ENCODE results near the gene SPAG8.

Gene SPAG8

DNA sequence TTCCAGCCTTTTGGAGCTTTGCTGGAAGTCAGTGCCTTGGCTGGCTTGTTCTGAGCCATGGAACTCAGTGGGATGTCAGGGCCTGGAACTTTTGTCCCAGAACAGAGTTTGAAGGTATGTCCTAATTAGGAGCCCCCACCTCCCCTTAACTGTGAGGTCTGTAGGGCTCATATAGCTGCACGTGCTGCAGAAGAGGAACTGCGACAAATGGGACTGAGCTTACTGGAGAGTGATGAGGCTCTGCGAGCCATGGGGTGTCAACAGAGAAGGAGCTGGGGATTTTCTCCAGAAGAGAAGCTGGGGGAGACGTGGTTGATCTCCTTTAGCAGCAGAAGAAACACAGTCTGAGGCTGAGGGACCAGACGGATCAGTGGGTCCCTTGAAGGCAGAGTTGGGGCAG is 27.9 kb upstream of the SPAG8 start:
- DNase-seq (ENCODE audit: low spot score), result no peak

DNA sequence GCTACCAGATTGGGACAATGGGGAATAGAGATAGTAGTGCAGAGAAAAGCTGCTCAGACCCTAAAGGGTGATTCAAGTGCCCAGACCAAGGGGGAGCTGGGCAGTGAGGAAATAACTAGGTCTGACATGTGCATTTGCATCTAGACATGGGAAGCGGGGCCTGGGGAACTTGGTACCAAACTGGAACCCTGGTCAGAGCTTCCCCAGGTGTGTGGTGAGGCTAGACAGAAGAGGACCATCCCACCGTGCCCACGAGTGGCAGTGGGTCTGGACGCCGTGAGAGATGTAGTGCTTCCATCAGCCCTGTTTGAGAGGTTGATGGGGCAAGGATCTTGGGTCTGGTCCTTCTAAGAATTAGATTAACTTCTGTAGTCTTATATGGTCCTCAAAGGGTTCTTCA is 24.5 kb upstream of the SPAG8 start:
- no peak for DNase-seq (ENCODE audit: low spot score)

DNA sequence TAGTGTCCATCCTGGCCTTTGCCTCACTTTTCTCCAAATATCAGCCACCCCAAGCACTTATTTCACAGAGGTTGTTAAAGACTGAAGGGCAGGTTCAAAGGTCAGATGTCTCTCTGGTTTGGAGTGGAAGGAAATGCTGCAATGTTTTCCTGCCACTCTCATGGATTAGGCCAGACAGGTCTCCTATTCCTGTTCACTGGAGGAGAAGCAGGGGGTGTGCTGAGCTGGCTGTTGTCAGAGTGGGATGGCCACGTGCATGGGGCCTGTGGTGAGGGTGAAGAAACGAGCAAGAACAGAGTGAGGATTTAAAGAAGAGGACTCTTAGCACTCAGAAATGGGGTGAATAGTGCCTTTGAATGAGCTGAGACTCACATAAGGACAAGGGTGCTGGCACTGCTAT is 23.7 kb upstream of the SPAG8 start:
- DNase-seq (ENCODE audit: low spot score), result no peak

DNA sequence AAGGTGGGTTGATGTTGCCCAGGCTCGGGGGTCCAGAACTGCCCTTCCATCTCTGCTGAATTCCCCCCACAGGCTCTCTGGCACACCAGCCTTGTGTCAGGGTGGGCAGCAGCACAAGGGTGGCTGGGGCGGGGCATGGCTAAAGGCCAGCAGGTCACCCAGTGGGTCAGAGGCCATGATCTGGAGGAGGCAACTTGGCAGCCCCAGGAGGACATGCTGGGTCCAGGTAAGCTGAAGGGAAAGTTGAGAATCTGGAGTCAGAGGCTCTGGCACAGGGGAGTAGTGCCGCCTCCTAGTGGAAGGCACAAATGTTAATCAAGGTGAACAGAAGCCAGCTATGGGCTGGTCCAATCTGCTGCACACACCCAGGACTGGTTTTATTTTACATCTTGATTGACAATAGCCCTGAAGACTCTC is 23.2 kb upstream of the SPAG8 start:
- DNase-seq (ENCODE audit: low spot score), result no peak

DNA sequence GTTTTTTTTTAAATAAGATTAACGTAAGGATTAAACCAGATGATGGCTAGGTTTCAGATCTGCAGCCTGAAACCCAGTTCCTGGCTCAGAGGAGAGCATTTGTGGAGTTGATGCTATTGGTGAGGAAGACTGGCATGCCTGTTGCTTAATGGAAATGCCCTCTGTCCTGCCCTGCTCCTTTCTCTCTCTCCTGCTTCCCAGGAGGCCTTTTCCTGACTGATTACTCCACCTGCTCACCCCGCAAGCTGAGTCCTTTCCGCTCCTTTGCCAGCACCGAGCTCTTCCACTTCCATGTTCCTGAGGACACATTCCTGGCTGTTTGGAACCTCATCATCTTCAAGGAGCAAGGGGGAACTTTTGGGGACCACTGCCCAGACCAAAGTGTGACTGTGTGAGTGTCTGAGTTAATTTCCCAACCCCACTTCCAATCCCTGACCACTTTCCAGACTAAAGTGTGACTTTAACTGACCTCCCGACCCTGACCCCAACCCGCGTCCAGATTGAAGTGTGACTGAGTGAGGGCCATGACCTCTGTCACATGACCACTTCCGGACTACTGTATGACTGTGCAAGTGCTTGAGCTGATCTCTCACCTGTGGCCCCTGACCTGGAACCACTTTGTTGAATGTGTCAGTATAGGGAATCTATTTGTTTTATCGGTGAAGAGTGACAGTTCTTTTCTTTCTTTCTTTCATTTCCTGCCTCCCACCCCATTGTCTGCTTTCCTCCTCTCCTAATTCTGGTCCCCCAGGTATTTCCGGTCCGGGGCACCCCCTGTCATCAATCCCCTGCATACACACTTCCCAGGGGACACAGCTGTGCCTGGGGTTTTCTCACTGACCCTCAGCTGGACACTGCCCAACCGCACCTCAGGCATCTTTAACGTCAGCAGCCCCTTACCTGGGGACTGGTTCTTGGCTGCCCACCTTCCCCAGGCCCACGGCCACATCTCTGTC is 22.5 kb upstream of the SPAG8 start:
- DNase-seq (ENCODE audit: low spot score), result no peak

DNA sequence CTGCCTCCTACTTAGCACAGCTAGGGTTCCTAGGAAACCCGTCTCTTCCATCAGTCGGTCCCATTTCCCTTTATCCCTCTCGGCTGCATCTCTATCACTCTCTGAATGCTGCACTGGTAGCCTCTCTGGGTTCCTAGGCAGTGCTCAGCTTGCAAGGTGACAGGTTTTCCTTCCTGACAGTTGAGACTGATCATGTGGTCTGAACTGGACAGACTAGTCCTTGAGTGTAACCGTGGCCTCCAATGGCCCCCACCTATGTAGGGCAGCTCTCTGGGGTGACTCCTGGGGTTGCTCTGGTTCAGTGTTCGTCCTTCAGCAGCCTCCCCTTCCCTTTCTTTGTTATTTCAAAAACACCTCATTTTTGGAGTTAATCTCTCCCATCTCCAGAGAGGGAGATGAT is 20.8 kb upstream of the SPAG8 start:
- no peak for DNase-seq (ENCODE audit: low spot score)

DNA sequence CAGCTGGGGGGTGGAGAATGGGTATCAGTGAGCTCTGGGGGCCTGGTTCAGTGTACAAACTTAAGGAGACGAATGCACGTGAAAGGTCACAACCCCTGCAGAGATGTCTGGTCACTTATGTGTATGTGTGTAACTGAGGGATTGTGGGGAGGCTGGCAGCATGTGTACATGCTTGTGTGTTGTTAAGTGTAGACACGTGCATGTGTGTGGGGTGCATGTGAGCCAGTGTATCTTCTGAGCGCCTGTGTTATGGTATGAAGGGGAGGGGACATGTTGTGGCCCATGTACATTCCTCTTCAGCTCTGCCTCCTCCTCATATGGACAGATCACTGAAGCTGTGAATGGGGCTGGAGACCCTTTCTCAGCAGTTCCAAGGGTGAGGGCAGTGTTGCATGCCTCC is 19.0 kb upstream of the SPAG8 start:
- DNase-seq (ENCODE audit: low spot score), result no peak

DNA sequence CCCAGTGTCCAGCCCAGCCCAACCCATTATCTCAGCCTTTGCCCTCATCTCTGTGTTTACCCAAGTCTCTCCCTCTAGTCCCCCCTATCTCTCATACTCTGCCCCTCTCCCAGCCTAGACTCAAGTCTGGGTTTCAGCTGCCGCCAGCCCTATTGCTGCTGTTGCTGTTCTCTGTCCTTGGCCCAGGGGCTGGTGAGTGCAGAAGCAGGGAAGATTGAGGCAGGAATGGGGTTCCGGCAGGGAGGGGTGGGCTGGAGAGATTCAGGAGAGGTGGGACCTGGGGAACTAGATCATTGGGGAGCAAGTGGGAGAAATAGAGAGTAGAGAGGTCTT is 17.7 kb upstream of the SPAG8 start:
- DNase-seq (ENCODE audit: low spot score), result no peak

DNA sequence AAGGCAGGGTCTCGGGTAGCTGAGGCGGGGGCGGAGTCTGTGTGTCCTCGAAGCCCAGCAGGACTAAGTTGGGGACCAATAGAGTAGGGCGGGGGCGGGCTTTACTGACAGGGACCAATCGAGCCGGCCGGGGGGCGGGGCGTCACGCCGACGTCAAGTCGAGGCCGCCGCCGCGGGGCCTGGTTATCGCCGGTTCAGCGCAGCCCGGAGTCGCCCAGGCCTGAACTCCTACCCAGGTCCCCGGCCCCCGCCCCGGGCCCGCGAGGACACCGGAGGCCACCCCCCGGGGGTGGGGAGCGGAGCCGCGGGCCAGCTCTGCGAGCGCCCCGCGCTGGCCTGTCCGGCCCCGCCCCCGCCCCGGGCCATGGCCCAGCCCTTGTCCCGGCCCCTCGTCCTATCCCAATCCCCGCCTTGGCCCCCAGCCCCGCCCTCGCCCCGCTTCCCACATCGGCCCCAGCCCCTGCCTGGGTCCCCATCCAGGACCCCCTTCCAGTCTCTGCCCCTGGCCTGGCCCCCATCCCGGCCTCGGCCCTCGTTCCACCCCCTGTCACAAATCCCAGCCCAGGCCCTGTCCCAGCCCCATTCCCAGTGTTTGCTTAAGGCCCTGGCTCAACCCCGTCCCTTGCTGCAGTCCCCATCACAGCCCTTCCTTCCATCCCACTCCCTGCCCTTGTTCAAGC is 17.2 kb upstream of the SPAG8 start, which contains the start of gene TMEM8B:
TSS of gene TMEM8B (plus strand) at position 145 of the 680 bp plus-strand sequence. CDS start at position 365, 220 bp downstream.
- DNase-seq (ENCODE audit: low spot score), result peak; percentile 97

DNA sequence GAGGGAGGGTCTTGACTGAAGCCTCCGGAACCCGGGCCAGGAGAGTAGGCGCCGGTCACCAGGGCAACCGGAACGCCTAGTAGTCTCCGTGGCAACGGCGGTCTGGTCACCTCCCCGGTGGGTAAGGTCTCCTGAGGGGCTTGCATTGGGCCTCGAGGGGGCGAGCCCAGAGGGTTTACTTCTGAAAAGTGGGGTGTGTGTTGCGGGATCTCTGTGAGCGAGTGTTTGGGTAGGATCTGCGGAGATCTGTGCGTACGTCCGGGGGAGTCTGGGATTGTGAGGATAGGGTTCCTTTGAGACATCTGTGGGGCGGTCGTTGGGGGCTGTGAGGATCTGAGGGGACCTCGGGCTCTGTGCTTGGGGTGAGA is 16.6 kb upstream of the SPAG8 start, which contains the start of gene FAM221B:
TSS of gene FAM221B (minus strand) at position 17 of the 368 bp plus-strand sequence. CDS start 2,571 bp downstream, outside the sequence.
- peak; percentile 89 for DNase-seq (ENCODE audit: low spot score)

DNA sequence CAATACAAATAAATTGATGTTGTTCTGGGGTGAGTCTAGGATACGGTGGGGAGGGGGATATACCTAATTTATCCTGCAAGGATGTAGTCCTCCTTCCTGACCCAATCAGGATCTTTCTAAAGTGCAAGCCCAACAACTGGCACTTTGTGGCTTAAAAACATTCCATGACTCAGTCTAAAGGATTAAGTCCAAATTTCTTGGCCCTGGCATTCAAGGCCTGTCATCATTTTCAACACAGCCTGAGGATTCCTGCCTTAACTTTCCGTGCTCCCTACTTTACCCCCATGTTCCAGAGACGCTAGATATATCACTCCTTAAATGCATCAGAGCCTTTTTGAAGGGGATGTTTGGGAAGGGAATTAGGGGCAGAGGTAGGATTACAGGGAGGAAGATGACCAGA is 15.4 kb upstream of the SPAG8 start:
- DNase-seq (ENCODE audit: low spot score), result no peak

DNA sequence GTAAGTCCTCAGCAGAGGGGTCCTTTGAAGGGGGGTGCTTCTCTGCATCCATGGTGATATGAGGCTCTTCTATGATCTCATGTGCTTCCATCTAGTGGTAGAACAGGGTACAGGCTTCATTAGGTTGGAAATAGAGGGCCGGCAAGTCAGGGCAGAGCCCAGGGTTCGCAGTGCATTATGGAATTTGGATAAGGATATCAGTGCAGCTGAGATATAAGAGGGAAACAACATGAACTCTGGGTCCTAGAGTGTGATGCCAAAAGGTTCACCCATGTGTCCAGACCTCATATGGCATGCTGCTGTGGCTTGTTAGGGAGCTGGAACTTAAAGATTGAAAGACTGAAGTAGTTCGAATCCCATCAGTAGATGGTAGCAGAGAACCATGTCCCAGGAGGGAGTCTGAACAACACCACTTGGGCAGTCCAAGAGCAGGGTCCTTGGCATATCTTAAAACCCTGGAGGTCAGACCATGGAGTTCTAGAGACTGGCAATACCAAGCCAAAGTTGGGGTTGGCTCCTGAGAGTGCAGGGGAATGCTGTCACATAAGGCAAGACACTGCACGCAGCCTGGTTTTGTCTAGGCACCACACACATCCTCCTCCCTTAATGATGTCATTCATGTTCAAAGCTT is 14.1 kb upstream of the SPAG8 start:
- no peak for DNase-seq (ENCODE audit: low spot score)

DNA sequence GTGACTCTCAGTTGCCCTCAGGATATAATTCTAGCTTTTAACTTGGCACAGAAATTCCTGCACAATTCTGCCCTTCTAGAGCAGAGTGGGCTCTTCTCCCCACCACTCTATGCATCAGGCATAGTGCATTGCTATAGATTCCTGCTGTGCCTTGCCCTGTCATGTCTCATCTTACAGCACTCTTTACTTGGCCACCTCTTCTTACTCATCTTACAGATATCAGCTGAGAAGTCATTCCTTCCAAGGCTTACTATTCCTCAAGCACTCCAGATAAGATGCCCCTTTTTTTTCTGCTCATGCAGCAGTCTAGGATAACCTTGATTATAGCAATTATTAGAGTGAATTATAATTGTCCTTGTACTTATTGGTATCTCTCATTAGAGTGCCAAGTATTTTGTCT is 10.9 kb upstream of the SPAG8 start:
- DNase-seq (ENCODE audit: low spot score), result no peak

DNA sequence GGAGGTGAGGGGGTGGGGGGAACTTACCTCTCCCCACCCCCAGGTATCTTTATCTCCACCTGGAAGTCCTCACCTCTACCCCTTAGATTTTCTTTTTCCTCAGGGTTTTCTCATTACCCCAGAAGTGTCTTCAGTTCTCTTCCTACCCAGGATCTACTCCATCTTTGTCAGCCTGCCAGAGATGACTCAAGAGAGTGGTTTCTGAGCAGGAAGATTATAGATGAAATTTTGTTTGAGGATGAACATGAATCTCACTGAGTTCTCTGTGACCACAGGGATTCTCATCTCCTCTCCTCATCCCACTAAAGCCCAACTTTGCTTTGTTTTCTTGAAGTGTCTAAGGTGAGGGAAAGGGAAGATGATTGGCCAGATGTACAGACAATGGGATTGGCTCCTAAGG is 8.0 kb upstream of the SPAG8 start:
- no peak for DNase-seq (ENCODE audit: low spot score)

DNA sequence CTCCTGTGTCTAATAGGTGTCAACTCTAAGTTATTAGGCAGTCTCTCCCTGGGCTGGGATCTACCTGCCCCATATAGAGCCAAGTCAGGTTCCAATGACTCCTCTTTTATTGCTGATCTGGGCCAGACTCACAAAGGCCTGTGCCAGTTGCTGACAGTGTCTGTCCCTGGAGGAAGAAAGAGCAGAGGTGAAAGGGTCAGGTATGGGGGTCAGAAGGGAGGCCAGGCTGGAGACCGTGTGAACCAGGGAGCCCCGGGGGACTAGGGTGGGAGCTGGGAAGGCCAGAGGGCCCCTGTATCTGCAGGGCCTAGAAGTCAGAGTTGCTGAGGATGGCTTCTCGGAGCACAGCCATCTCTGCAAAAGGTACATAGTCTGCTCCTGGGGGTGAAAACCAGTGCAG is 6.3 kb upstream of the SPAG8 start:
- DNase-seq (ENCODE audit: low spot score), result no peak

DNA sequence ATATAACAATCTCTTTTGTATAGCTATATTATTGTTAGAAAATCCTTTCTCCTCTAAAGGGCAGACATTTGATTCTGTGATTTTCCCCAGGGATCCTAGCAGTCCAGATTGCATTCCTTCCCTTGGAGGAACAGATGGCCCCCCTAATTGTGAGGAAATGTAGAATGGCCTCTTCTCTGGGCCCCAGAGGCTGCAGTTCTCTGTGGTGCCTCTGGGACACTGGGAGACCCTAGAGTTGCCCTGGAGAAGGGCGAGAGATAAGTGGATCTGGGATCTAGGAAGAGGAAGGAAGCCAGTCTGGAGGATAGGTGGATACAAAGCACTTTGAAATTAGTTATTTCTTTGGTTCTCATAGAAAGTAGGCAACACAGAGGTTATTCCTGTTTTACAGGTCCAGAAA is 4.6 kb upstream of the SPAG8 start:
- no peak for DNase-seq (ENCODE audit: low spot score)

DNA sequence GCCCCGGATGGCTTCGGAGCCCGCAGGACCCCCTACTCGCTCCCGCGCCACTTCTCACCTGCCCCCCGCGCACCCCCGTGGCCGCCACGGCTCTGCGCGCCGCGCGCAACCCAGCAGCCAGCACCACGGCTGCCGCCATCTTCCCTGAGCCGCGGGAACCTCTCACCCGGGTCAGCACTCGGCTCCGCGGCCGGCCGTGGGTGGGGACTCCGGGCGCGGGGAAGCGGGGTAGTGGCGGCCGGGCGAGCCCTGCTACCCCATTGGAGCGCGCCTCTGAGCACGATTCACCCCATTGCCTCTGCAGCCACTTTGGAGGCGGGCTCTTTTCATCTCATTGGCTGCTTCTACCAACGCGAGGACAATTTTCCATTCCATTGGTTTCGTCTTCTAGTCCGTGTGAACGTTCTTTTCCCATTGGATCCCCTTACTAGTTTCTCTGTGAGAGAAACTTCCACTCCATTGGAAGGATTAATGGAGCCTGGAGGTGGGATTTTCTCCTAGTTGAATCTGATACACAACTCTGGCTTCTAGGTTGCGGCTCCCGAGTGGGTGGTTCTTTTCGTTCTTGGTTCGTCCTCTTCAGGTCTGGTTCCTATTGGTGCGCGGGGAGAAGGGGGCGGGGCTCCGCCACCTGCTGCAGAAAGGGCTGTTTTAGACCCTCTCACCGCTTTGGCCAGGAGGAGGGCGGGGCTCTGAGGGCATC is 2.9 kb upstream of the SPAG8 start, which contains the start of gene HINT2:
TSS of gene HINT2 (minus strand) at position 202 of the 703 bp plus-strand sequence. CDS start at position 139, 63 bp downstream.
- peak; percentile 97 for DNase-seq (ENCODE audit: low spot score)

DNA sequence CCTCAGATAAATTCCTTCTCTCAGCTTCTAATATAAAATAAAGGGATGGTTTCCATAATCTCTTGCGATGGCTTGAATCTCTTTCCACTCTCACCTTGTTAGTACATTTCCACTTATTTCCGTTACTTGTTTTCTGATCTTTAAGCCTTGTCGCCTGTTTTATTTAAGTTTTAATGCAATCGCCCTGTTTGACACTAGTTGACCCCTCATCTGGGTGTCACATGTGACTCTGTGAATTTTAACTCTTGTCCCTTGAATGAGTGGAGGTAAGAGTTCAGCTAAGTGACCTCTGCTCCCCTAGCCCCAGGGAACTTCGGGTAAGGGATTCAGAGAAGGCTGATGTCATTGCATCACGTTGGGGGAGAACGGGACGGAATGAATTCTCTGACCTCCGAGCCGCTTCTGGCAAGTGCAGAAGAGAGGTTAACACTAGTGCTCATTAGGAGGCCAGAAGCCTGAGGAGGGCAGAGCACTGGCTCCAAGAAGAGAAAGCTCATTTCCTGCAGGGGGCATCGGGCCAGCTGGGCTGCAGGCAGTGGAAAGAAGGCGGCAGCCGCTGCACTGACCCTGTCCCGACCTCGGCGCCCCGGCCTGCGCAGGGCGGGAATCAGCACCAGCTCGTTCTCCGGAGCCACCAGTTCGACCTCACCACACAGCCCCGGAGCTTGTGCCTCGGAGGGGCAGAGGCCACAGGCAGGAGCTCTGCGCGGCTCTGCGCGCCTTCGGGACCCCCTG is 2.2 kb upstream of the SPAG8 start:
- DNase-seq (ENCODE audit: low spot score), result peak; percentile 87

DNA sequence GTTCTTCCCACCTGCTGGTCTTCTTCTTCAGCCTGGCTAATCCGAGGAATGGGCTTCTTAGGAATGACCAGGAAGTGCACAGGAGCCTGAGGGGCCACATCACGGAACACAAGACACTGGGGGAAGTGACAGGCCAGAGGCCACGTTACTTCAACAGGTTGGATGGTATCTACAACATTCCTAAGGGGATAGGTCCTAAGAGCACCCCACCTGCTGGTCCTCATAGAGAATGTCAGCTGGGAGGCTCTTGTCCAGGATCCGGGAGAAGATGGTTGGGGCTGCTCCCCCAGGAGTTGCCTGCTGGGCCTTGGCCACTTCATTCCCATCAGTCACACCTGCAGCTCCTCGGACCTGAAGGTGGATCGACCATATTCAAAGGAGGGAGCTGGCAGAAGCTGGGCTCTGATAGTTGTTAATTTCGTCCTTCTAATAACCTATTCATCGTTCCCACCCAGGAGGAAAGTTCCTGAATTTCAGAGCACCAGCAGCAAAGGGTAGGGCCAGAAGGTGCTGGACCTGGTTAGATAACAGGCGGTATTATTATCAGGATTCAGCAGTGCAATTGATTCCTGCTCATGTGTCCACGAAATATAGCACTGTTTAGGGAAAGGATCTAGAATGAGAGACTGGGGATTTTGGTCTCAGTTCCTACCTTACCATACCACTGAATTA is 1.5 kb upstream of the SPAG8 start:
- DNase-seq (ENCODE audit: low spot score), result no peak

DNA sequence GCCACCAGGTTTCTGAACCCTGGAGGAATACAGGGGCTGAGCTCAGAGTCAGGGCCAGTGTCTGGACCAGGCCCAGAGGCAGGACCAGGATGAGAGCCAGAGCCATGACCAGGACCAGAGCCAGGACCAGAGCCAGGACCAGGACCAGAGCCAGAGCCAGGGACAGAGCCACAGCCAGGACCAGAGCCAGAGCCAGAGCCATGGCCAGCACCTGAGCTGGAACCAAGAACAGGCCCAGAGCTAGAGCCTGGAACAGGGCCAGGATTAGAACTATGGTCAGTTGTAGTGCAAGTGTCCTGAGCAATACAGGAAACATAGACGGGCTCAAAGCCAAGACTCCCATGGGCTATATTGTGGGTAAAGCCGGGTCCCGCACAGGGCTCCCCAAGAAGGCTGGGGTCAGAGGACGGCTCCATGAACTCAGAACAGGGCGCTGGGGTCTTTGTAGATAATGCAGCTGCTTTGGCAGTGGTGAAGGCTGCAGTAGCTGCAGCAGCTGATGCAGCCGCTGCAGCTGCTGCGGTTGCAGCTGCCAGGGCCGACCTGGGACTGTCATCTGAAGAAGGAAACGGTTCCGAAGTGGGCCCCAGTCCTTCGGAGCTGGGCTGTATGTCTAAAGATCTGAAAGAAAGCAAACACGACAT is 559 bp downstream of the SPAG8 start:
- no peak for DNase-seq (ENCODE audit: low spot score)

Measured in ecto neural progenitor cell (in vitro differentiated cells).